HG03097 (cell line): ENCODE results near the gene IGFALS.
"Not testable (repeated sequence)": the region's sequence is repeated elsewhere in the genome, so short reads cannot be mapped to it uniquely, and the experiment has no call there.

Experiments
- ATAC-seq: cut with Tn5 transposase; IDR thresholded peaks from one replicate; pipeline ENCODE4 v1.9.1; 2021; ENCODE audit not compliant: unreplicated experiment, low FRiP score

IGFALS gene

GRCh38 chr16:1818873-1819525 lies 25.5 kb upstream of the IGFALS start:
- ATAC-seq, result no peak

GRCh38 chr16:1818204-1818872 lies 24.8 kb upstream of the IGFALS start:
- ATAC-seq, result no peak

GRCh38 chr16:1817716-1818115 lies 24.2 kb upstream of the IGFALS start:
- no peak for ATAC-seq

- ATAC-seq, result no peak
These were observed 23.7 kb upstream of the IGFALS start for GRCh38 chr16:1817276-1817589.

- no peak for ATAC-seq
These were observed 23.1 kb upstream of the IGFALS start for GRCh38 chr16:1816396-1817275.

GRCh38 chr16:1815461-1815860 lies 22.0 kb upstream of the IGFALS start:
- no peak for ATAC-seq

- ATAC-seq, result no peak
These were observed 19.2 kb upstream of the IGFALS start for GRCh38 chr16:1812732-1813163.

GRCh38 chr16:1810536-1810935 lies 17.0 kb upstream of the IGFALS start:
- no peak for ATAC-seq

- ATAC-seq, result no peak
These were observed 16.6 kb upstream of the IGFALS start for GRCh38 chr16:1810106-1810505.

GRCh38 chr16:1809281-1809801 lies 15.8 kb upstream of the IGFALS start:
- ATAC-seq, result no peak

- no peak for ATAC-seq
These were observed 15.2 kb upstream of the IGFALS start for GRCh38 chr16:1808691-1809090.

- ATAC-seq, result no peak
These were observed 14.1 kb upstream of the IGFALS start for GRCh38 chr16:1807626-1808025.

- ATAC-seq, result no peak
These were observed 7.2 kb upstream of the IGFALS start for GRCh38 chr16:1800701-1801100.

GRCh38 chr16:1799263-1799662 lies 5.8 kb upstream of the IGFALS start:
- ATAC-seq, result not testable (repeated sequence)

GRCh38 chr16:1794908-1795666 lies 1.6 kb upstream of the IGFALS start:
- ATAC-seq, result no peak

GRCh38 chr16:1794221-1794871 lies 841 bp upstream of the IGFALS start:
- ATAC-seq, result no peak

- no peak for ATAC-seq
These were observed 498 bp downstream of the IGFALS start for GRCh38 chr16:1792836-1793577.

GRCh38 chr16:1791943-1792812 lies 1.3 kb downstream of the IGFALS start:
- no peak for ATAC-seq
